HG03558 (cell line): ENCODE results near the gene GJA3.
"Not testable (repeated sequence)": the region's sequence is repeated elsewhere in the genome, so short reads cannot be mapped to it uniquely, and the experiment has no call there.

Experiments used
- ATAC-seq: cut with Tn5 transposase; IDR thresholded peaks from one replicate; pipeline ENCODE4 v1.9.1; 2021; ENCODE audit warnings: moderate number of reproducible peaks; ENCODE audit not compliant: unreplicated experiment; ENCODE audit errors: extremely low read depth

GJA3 gene

DNA sequence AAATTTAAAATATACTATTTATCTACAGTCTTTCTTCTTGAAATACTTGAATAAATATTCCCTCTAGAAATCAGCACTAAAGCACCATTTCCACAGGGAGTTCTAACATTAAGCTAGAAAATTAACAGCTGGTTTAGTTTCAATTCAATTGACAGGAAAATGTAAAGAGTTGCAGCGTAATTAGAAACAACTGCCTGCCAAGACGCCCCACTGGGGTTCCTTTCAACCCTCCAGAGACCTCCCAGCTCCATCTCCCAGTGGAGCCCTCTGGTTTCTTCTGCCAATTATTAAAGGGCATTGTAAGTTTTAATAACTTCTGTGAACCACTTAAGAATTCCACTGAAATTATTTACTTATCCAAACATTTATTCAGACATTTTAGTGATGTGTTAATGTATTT lies 4.2 kb downstream of the GJA3 start:
- ATAC-seq: no peak

DNA sequence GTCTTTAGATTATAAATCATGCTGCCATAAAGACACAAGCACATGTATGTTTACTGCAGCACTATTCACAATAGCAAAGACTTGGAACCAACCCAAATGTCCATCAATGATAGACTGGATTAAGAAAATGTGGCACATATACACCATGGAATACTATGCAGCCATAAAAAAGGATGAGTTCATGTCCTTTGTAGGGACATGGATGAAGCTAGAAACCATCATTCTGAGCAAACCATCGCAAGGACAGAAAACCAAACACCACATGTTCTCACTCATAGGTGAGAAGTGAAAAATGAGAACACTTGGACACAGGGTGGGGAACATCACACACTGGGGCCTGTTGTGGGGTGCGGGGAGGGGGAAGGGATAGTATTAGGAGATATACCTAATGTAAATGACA lies 7.6 kb downstream of the GJA3 start:
- ATAC-seq: not testable (repeated sequence)

DNA sequence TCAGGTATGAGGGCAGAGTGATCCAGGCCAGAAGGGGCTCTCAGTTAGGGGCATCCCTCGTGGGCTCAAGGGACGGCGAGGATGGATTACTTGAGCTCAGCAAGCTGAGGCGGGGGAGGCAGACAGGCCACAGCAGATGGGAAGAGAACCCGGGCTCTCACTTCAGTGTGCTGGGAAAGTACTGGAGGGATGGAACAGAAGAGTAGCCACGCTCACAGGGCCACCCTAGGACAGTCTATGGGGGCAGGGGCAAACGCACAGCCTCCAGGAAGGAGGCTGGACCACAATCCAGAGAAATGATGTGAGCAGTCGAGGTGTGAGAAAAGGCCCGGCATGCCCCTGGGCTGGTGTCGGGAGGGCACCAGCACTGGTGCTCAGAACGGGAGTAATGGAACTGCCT lies 9.2 kb downstream of the GJA3 start:
- no peak for ATAC-seq

DNA sequence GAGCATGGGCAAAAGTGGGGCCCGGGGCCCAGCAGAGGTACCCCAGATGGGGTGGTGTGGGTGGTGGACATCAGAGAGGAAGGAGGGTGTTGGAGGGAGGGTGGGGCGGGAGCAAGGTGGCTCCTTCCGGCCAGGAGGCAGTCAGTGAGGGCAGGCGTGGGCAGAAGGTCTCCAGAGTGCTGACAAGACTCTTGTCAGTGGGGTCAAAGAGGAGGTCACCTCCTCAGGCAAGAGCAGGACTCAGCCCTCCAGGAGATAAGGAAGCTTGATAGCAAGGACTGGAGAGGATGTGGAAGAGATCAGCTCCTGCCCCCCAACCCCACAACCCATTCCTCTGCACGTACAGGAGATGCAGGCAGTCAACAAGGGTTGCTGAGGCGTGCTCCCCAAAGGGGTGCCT lies 9.8 kb downstream of the GJA3 start:
- ATAC-seq: no peak

DNA sequence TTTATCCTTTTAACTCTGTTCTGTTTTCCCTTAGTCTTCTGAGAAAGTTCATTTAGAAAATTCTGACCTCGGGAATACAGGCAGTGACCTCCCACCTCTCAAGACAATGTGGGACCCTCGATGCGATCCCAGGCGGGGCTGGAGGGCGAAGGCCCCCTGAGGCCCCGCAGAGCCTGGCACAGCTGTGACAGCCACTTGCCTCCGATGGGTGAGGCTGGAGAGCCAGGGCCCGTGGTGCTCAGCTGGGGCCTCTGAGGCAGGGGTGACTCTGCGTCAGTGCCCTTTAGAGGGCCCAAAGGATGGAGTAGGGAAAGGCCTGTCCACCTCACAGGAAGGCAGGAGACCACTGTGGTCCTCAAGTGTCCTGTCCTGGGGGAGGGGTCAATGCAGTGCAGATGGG lies 10.3 kb downstream of the GJA3 start:
- ATAC-seq: no peak

DNA sequence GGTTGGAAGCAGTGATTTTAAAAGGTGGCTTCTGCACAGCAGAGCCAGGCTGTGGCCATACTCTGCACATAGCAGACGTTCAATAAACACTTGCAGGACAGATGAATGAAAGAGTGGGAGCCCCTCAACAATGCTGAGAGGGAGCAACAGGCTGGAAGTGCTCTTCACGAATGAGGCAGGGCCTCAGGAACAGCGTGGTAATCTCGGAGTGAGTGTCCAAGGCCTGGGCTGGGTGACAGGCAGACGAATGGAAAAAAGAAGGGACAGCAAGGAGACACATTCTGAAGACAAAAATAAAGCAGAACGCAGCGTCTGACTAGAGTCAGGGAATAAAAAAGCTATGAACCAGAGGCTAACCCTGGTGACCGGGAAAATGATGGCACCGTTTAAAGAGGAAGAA lies 11.1 kb downstream of the GJA3 start:
- no peak for ATAC-seq

DNA sequence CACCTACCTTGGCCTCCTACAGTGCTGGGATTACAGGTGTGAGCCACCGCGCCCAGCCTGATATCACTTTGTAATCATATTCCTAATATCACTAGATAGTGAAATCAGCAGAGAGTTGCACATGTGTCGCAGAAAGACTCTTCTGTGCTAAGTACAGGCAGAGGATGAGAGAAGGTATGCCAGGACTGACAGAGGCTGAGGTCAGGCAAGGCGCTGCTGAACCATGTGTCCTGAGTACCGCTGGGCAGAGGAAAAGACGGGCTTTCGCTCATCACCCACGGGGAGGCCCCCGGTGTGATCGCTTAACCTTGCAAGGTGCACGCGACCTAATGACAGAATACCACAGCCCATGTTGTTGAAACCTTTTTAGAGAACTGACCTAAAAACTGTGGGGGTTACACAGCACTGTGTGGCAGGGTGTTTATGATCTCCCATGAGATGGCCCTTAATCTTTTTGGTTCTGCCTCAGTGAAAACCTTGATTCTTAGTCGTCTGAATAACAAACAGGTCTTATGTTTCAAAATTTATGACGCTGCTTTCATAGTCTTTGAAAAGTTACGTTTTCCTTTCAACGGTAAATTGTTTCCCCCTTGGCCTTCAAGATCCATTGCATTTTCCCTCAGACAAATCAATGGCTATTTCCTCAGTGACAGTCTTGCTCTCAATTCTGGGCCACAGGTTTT lies 12.2 kb downstream of the GJA3 start:
- no peak for ATAC-seq

DNA sequence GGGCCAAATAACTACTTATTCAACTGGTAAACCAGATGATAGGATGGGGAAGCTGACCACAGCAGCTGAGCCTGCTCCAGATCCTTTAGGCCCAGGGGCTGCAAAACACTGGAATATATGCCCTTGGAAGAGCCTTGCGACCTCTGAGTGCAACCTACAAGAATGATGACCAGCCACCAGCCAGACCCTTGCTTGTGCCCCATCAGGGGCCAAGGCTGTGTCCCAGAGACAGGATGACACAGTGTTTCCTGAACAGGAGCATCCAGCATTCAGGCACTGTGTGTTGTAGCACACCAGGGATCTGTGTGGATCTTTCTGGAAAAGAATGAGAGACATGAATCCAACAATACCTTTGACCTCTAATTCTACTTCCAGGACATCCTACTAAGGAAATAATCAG lies 14.5 kb downstream of the GJA3 start:
- ATAC-seq: no peak

DNA sequence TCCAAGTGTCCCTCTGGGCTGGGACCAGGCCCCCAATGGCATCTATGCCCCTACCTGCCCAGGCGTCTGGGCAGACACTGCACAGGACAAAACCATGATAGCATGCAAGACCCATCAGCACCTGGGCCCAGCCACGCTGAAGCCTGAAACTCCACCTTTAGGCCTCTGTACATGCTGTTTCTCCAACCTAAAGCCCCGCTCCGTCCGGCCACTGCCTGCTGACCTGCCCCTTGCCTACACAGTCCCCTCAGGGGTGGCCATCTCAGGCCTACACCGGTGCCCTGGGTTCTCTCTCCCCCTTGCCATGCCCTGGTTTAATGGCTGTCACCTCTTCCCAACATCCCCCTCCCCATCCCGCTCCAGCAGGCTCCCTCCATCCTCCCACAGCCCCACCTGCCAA lies 15.3 kb downstream of the GJA3 start:
- ATAC-seq: no peak

DNA sequence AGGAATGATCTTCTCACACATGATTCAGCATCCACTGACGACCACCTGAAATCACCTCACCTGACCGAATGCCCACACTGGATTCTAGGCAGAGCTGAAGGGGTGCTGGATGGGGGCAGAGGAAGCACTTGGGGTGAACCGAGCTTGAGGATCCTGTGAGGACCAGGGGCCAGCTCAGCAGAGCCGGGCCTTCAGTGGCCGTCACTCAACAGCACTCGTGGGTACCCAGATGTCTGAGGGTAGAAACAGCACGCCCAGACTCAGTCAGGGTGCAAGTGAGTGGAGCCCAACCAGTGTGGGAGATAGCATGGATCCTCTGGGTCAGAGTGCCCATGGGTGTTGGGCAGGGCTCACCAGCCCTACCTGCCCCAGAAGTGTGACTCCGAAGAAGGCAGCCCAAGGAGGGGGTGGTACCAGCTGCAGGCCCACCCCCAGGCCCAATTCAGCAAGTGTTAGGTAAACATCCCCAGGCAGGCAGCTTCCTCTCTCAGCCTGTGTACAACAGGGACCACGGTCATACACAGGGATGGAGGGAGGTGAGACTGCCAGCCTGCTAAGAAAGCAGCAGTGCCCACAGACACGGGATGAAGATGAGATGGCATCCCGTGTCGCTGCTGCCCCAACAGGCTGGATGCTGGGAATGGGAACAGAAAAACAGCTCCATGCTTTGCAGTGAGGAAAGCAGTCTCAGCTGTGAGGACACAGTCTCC lies 16.6 kb downstream of the GJA3 start:
- ATAC-seq: no peak

DNA sequence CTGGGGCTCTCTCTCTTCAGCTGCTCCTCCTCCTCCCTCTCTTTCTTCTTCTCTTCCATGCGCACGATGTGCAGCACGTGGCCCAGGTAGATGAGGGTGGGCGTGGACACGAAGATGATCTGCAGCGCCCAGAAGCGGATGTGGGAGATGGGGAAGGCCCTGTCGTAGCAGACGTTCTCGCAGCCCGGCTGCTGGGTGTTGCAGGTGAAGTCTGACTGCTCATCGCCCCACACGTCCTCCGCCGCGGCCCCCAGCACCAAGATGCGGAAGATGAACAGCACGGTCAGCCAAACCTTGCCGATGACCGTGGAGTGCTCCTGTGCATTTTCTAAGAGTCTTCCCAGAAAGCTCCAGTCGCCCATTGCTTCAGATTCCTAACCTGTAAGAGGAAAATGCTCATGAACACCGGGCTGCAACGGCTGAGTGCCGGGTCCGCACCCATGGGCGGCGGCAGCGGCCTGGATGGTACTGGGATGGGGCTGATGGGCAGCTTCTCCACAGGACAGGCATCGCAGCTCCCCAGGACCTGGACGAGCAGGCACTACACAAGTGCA lies 17.8 kb downstream of the GJA3 start:
- no peak for ATAC-seq

DNA sequence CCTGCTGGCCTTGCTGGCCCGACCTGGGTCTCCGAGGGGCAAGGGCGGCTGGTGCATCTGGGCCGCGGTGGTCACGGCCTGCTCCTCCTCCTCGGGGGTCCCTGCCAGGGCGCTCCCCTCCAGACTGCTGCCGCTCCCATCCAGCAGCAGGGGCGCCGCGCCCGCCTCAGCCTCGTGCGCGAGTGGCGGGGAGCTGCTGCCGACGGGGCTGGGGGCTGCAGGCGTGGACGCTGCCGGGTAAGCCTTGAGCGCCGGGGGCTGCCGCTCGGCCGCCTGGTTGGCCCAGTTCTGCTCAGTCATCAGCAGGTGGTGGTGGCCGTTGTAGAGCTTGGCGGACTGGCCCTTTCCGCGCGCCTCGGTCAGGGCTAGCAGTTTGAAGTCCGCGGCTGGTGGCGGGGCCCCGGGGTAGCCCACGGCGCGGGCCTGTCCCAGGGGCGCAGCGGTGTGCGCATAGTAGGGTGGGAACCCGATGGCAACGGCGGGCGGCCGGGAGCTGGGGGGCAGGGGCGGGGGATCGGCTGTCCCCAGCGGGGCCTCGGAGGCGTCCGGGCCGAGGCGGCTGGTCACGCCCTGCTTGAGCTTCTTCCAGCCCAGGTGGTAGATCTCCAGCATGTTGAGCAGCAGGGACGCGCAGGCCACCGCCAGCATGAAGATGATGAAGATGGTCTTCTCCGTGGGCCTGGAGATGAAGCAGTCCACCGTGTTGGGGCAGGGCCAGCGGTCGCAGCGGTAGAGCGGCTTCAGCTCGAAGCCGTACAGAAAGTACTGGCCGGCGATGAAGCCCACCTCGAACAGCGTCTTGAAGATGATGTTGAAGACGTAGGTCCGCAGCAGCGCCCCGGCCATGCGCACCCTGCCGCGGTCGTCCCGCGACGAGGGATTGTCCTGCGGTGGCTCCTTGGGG lies 18.6 kb downstream of the GJA3 start:
- no peak for ATAC-seq

DNA sequence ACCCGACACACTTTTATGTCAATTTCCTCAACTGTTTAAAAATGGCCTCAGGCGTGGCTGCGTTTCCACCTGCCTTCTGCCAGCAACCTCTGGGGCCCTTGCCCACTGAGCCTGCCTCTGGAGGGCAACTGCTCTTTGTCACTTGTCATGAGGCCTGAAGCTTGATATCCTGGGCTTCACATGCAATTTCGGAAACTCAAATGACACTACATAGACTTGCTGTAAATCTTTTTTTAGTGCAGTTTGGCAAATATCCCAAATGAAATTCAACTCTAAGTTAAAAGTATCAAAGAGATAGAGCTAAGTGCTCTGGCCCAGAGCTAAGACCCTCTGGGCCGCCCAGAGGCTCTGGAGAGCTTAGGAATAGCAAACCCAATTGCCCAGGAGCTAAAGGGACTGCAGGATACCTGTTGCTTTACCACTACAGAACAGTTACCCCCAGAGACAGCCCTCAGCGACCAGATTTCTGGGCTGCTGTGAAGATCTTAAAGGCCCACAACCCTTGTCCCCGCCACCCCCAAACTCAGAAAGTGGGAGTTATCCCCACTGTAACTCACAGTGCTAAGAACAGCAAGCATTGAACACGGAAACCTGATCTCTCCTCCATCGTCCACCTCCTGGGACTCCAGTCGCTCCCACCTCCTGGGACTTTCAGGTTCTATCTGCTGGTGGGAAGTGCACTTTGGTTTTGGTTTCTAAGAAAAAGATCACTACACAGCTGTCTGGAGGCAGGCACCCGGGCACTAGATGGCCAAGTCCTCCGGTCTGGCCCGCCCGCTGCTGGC lies 19.4 kb downstream of the GJA3 start:
- no peak for ATAC-seq

DNA sequence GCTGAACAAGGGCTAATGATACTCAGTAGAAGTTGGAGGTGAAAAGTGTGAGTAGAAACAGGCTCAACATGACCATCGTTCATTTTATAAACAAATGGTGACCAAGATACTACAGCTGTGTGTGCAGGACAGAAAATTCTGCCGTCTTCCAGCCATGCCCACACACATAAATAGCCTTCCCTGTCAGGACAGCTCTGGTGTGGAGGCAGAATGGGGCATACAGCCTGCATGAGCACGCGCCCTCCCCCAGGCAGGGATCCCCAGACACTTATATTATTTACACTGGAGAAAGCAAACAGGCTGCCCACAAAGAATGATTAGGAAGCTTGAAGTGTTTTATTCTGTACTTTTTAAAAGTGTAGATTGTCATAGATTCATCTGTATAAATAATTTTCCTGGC lies 20.4 kb downstream of the GJA3 start:
- ATAC-seq: no peak

DNA sequence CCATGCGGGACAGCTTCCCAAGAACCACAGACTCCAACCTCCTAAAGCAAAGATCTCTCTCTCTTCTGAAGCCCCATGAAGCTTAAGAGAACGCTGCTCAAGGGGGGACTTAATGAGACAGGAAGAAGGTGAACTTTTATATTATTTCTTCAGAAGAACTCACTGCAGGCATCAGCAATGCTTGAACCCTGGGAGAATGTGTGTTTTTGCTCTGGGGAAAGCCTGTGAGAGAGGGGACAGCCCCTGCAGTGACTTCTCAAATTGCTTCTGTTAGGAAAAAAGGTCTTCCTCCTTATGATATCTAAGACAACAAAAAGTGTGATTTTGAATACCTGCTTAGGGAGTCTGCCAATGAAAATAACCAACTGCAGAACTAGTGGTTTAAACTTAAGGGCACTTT lies 23.0 kb downstream of the GJA3 start:
- ATAC-seq: no peak

DNA sequence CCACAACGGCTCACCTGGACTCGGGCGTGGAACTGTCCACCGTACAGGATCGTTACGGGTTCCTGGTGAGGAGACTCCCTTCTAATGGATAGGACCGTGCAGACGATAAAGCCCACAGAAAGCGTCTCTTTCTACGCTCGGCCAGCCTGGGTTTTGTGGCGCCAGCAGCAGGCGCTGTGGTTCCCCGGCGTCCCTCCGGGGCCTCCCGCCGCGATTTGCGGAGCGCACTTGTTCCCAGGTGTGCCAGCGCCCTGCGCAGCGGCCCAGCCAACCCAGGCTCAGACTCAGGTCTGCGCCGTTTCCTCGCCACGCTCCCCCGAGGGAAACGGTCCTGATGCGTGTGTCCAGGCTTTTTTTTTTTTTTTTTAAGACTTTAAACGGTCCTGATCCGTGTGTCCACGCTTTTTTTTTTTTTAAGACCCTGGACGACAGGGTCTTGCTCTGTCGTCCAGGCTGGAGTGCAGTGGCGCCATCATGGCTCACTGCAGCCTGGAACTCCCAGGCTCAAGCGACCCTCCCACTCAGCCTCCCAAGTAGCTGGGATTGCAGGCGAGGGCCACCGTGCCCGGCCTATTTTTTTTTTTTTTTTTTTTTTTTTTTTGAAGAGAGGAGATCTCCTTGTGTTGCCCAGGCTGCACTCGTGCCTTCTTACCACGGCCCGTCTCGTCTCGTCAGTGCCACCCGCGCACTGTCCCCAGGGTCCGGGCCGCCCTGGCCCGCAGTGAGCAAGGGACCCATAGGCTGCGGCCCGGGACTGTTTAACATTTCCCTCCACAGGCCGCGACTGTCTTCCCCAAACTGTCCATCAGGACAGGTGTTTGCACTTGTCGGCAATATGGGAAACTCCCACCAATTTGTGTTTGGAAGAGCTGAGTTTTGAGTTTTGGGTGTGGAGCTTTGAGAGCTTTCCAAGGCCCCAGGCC lies 23.8 kb downstream of the GJA3 start:
- no peak for ATAC-seq

DNA sequence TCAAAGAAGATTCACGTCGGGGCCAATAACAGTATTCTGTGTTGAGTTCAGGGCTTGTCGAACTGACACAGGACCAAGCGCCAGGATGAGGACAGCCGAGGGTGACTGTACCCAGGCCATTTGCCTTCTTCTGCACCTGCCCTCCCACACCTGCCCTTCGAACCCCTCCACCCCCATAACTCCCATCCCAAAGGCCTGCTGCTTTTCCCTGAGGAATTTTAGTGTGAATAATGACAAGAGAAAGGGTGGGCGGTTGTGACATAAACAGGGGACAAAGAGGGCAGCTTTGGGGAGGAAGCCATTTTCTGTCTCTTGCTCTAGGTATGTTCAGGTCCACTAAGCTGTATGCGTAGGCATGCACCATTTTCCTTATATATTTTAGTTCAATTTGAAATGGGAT lies 26.1 kb downstream of the GJA3 start:
- ATAC-seq: no peak

DNA sequence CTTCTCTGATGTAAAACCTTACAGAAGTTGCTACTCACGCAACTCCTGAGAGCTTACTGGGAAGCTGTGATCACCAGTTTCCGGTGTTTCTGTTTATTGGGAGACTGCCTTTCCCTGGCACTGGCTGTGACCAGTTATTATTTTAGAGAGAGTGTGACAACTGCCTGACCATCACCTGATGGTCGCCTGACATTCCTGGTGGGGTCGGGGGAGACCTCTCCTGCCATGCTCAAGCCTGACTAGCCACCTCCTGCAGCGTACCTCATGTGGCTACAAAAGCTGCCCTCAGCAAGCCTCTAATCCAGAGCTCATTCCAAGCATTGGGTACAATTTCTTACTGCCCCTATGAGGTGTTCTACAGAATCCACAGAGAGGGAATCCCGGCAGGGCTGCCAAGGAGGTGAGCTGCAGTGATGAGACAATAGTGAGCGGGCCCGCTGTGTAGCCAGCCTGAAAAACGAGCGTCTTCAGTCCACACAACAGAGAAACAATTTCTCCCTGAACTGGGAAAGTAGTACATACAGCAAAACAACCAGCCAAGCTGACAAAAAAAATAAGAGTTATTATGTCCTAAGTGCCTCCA lies 28.7 kb downstream of the GJA3 start:
- no peak for ATAC-seq
